T-helper 2 cell treated with Interferon-gamma antibody and Interleukin-4, amounts not matched to agents 100 ng/mL and 5 ng/mL, for 36 hours (primary cell): ENCODE data around the gene CMSS1. TPM values are rescaled to one million over a fixed set of nuclear protein-coding genes. Genes with fewer than 3 reads are reported as not detected.

ENCODE experiments used
- intact Hi-C: fragments of 100-400 bp; cut with micrococcal nuclease; formaldehyde crosslinking; loops from one replicate; pipeline ENCODE4 v1.15.1; 2023
- total RNA-seq: library from RNA; stranded (reverse); gene quantifications from 2 replicates; pipeline ENCODE4 v1.2.3, GENCODE V29; 2022

CMSS1 gene
- total RNA-seq, 1 donor from 2014 or later = 53.2 TPM

GRCh38 chr3:99952306-99952705, 134.6 kb downstream of the CMSS1 start:
- intact Hi-C loops = loop anchor here (10.0 kb wide), 1 partner anchor 108 kb away; no protein-coding TSS in a partner anchor

- intact Hi-C loops = loop anchor here (10.0 kb wide), 1 partner anchor 109 kb away; no protein-coding TSS in a partner anchor
Measured at GRCh38 chr3:99953596-99953995, 135.9 kb downstream of the CMSS1 start.

GRCh38 chr3:99954914-99955644, 137.4 kb downstream of the CMSS1 start:
- intact Hi-C loops = loop anchor here (10.0 kb wide), 1 partner anchor 110 kb away; no protein-coding TSS in a partner anchor

GRCh38 chr3:99955773-99956562, 138.3 kb downstream of the CMSS1 start:
- intact Hi-C loops = loop anchor here (10.0 kb wide), 1 partner anchor 111 kb away; no protein-coding TSS in a partner anchor

- intact Hi-C loops = loop anchor here (10.0 kb wide), 1 partner anchor 112 kb away; no protein-coding TSS in a partner anchor
Measured at GRCh38 chr3:99957151-99957796, 139.6 kb downstream of the CMSS1 start.

DNA sequence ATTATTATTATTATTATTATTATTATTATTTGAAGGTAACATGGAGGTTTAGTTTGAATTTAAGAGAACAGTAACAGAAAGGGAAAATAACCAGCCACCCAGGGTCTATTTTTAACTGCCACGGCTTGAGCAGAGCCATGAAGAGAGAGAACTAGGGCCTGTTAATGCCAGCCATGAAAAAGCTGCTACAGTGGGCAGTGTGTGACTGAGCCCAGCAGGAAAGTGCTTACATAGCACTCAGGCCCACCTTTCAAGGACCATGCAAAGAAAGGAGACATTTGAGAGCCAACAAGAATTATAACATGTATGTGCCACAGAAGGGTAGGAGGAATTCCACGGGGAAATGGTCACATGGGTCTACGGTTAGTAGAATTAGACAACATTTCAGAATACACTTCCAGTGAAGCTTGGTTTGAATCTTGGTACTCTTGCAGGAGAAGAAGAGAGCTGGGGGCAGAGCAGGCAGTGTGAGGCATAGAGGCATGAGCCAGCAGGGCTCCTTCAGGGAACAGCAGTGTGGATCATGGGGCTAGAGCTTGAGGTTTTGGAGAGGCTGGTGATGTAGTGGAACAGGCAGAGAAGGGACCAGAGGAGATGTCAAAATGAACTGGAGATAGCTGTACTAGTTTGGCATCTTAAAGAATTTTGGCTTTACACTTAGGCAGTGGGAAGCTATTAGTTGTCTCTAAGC, 140.7 kb downstream of the CMSS1 start:
- intact Hi-C loops = loop anchor here (10.0 kb wide), 1 partner anchor 114 kb away; no protein-coding TSS in a partner anchor

DNA sequence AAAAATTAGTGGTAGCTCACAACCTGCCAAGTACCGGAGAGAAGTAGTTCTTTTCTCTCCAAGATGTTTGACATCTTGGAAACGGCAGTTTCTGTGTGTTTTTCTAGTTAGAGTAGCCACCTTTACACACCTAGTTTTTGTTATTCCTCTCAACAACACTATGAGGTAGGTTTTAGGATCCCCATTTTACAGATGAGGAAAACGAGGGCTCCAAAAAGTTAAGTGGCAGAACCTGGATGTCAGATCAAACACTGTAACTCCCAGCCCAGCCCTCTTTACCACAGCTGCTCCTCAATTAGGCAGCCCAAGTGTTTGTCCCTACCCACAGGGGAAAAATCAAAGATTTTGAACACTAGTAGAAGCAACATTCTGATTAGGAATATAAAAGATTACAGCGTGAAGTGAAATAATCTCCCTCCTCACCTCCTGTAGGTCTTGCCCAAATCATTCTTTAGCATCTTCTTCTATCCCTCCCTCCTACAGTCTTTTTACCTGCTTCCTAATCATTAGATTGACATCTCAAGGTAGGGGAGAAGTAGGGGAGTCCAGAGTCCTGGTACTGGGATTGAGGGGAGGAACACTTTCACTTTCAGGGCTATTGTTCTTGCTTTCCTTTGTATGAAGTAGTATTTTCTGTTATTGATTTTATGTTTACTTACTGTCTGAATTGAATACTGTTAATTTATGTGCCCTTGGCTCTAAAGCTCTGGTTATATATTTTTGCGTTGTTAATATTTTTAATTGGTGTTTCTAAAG, 142.6 kb downstream of the CMSS1 start:
- intact Hi-C loops = no loop called here

DNA sequence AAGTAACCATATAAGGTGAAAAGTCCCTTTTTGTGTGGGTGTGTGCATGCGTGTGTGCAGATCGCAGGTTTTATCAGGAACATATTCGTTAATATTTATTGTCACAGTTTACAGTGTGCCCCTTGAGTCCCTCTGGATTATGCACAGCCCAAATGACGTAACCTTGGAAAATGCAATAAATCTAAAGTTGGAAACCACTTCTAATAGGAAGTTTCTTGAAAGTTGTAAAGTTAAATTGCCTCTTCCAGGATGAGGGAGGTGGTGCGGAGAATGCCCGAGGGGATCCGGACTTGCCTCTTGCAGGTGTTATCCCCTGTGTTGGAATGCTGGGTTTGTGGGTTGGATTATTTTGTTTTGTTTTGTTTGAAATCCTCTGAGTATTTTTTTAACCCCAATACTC, 143.3 kb downstream of the CMSS1 start:
- intact Hi-C loops = no loop called here

- intact Hi-C loops = no loop called here
Measured at GRCh38 chr3:99961756-99962515, 144.3 kb downstream of the CMSS1 start.

GRCh38 chr3:99962703-99963102, 145.0 kb downstream of the CMSS1 start:
- intact Hi-C loops = no loop called here

- intact Hi-C loops = no loop called here
Measured at GRCh38 chr3:99965077-99965476, 147.4 kb downstream of the CMSS1 start.

- intact Hi-C loops = no loop called here
Measured at GRCh38 chr3:99965681-99966408, 148.2 kb downstream of the CMSS1 start.

DNA sequence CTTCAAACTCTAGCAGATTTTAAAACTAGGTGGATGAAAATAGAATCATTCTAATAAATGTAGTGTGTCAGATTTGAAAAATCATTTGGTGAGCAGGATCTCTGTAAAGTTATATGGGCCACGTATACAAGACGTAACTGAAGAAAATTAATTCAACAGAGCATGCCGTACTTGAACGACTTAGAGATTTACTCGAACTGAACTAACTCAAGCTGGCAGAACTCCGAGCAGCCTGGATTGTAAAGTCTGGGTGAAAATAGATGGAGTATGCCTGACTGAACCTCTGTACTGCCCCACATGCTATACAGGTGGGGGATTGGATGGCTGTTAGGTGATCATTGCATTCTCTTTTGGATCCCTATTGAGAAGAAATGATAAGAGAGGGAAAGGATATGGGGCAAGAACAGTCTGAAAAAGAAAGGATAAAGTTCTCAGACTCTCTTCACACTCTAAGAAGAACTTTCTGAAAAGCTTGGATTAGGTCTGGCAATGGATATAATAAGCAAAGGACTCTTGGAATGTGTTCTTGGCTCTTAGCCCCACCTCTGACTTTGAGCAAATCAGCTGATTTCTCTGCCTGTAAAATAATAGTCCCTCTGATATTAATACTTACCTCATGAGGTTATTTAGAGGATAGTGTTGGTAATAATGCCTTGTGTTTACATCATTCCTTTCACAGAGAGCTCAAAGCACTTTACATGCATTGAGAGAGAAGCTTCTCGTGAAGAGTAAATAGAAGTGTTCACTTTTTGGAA, 149.2 kb downstream of the CMSS1 start:
- intact Hi-C loops = no loop called here

- intact Hi-C loops = no loop called here
Measured at GRCh38 chr3:99967796-99968195, 150.1 kb downstream of the CMSS1 start.

DNA sequence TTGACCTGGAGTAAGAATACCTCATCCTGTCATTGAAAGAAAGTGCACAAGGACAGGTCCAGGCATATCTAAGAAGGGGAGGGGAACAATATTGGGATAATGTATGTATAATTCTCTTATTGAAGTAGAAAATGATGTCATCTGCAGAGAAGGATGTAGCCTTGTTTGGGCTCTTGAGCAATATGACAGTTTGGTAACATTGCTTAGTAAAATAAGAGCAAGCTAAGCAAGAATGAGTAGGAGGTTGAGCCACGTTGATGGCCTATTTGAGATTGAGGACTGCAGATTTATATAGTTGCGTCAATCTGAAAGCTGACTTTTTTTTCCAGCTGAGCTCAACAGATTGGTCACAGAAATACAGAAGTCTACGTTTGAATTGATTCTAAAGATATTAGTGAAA, 151.5 kb downstream of the CMSS1 start:
- intact Hi-C loops = no loop called here

GRCh38 chr3:99970198-99970597, 152.5 kb downstream of the CMSS1 start:
- intact Hi-C loops = no loop called here

GRCh38 chr3:99971761-99972160, 154.1 kb downstream of the CMSS1 start:
- intact Hi-C loops = no loop called here

- intact Hi-C loops = no loop called here
Measured at GRCh38 chr3:99972380-99973104, 154.9 kb downstream of the CMSS1 start.
